ENCODE results near the gene EDN1. TPM values are rescaled to one million over a fixed set of nuclear protein-coding genes. Genes with fewer than 3 reads are reported as not detected.

Gene EDN1
- total and polyA plus RNA-seq, 2 of the 13 experiments (the other 11 are each of a cell fraction or from before 2014, with no cell fraction given) = 0.15 to 1.2 TPM

GRCh38 chr6:12345694-12346058 is 55.5 kb downstream of the EDN1 start:
- Histone ChIP-seq H3K36me3 (replicated peaks in 1 of 2; ENCODE audit: control insufficient read depth in 1 of 2, insufficient read depth in 2 of 2, low read length in 2 of 2) (no peaks in the 10 kb centered on the region), H4K20me1 (ENCODE audit: insufficient read depth, low read length) (no peaks in the 10 kb centered on the region), H3K9me3 (ENCODE audit: low read length) (peaks cover 4% of the 10 kb centered on the region; the same call in 1 of the 2 replicates), H3K79me2 (ENCODE audit: insufficient read depth, low read length) (no peaks in the 10 kb centered on the region), H3K27me3 (ENCODE audit: control insufficient read depth in 1 of 2, insufficient read depth in 2 of 2, low read length in 2 of 2) (no peaks in the 10 kb centered on the region), H3K27ac (ENCODE audit: extremely low read length, insufficient read depth, low read length) (no peak overlapping the region), H2AFZ (ENCODE audit: low read length) (no peak overlapping the region), H3K4me1 (ENCODE audit: insufficient read depth, low read length) (peaks cover 74% of the 10 kb centered on the region), H3K9ac (ENCODE audit: insufficient read depth, low read depth, low read length) (no peak overlapping the region), H3K4me3 (replicated peaks in 1 of 3; ENCODE audit: insufficient read depth in 1 of 3, low read depth in 2 of 3, low read length in 3 of 3) (no peak overlapping the region), H3K4me2 (ENCODE audit: low read depth, low read length) (no peak overlapping the region)
- WGBS (ENCODE audit: low lambda C conversion rate) = 76% methylated on average over 5 of the region's 5 CpGs
- no peak for TF ChIP-seq ZNF337 (CRISPR knock-in tag; IDR thresholded peaks at IDR 0.05; ENCODE audit: borderline replicate concordance, low read depth)
- no peak for TF ChIP-seq ZFAT (CRISPR knock-in tag; conservative IDR thresholded peaks at IDR 0.05)
- TF ChIP-seq ARHGAP35 (CRISPR knock-in tag; IDR thresholded peaks at IDR 0.05; ENCODE audit: borderline replicate concordance) = no peak
- no peak for TF ChIP-seq FOXA1 (IDR thresholded peaks at IDR 0.05)
- TF ChIP-seq FOXA1 (CRISPR knock-in tag; IDR thresholded peaks at IDR 0.05) = no peak
- TF ChIP-seq ZSCAN31 (CRISPR knock-in tag; IDR thresholded peaks at IDR 0.05; ENCODE audit: low read depth) = no peak
- TF ChIP-seq SKIL (CRISPR knock-in tag; IDR thresholded peaks at IDR 0.05; ENCODE audit: borderline replicate concordance) = no peak
- no peak for TF ChIP-seq ZMAT5 (CRISPR knock-in tag; IDR thresholded peaks at IDR 0.05; ENCODE audit: borderline replicate concordance, low read depth)
- FAIRE-seq = no peak
- ChIA-PET CTCF (ENCODE audit: low intra/inter-chr PET ratio, low total read pairs) (no interaction called here), POLR2A (interaction anchor here (1.5 kb wide), 1 partner anchor 55 kb away, joined by 4 read pairs; the partner anchor contains the start of gene EDN1)
- no peak for ATAC-seq
- no TSS peak for BruUV-seq (replicated peaks)
- no peak for DNase-seq (ENCODE audit: low spot score)
- in situ Hi-C loops (cut with HindIII; ENCODE audit: extremely low pct_ligation_motif_present, low pct_unique_long_range_greater_than_20kb) (no loop called here), intact Hi-C loops (cut with micrococcal nuclease; ENCODE audit: unreplicated experiment) (no loop called here)

Small RNA genes lying within 50 kb of the gene (small RNA-seq; reads per million reads assigned to genes)
- gene SUMO2P12 (ENCODE audit: insufficient read depth in 2 of 3, insufficient read length in 3 of 3, low read depth in 2 of 3, low replicate concordance in 1 of 3) = 0 reads per million in 3 experiments
